Omental fat pad (tissue), 4 donors: ENCODE measurements around the gene KDR. TPM values are rescaled to one million over a fixed set of nuclear protein-coding genes. Genes with fewer than 3 reads are reported as not detected.

ENCODE experiments used
- ATAC-seq: fragments of 150-250 bp; one replicate; pipeline ENCODE4 v1.9.1; 2016; ENCODE audit warnings: mild to moderate bottlenecking, moderate library complexity; ENCODE audit not compliant: low FRiP score
- DNase-seq: peaks from one replicate; pipeline ENCODE4 v3.0.0-alpha.2; 2019; ENCODE audit warnings: low spot score
- total RNA-seq, 4 donors: library from RNA; depleted of rRNA; stranded (reverse); fragments of >200 nt; gene quantifications; one replicate each; pipeline ENCODE4 v1.1.0, GENCODE V29; 2016
- TF ChIP-seq, protein P1 (sequence below), 3 donors: fragments of 450-650 bp; IDR thresholded peaks; one replicate each; pipeline ENCODE4 v1.5.1; 2016 to 2017; ENCODE audit warnings: antibody characterized with exemption in 3 of 3, mild to moderate bottlenecking in 3 of 3, moderate library complexity in 2 of 3

Gene KDR
- total RNA-seq, 4 donors from 2014 or later: 97.4 to 163 (median 152) TPM

DNA sequence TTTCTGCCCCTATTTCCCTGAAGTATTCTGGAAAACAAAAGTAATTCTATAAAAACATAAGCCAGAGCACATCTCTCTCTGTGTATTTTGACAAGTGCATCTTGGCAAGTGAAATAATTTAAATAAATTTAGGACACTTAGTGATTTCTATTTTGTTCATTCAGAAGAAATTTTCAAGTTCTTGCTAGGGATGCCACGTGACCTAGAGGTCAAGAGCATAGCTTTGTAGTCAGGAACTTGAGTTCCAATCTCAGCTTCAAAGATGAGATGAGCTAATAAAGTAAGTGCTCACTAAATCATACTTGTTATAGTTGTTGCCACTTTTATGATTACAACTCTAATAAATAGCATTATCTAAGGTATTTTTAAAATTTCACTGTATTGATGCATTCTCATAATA, 13.8 kb downstream of the KDR start:
- ATAC-seq (no peak), DNase-seq (no peak)
- TF ChIP-seq, protein P1, sequence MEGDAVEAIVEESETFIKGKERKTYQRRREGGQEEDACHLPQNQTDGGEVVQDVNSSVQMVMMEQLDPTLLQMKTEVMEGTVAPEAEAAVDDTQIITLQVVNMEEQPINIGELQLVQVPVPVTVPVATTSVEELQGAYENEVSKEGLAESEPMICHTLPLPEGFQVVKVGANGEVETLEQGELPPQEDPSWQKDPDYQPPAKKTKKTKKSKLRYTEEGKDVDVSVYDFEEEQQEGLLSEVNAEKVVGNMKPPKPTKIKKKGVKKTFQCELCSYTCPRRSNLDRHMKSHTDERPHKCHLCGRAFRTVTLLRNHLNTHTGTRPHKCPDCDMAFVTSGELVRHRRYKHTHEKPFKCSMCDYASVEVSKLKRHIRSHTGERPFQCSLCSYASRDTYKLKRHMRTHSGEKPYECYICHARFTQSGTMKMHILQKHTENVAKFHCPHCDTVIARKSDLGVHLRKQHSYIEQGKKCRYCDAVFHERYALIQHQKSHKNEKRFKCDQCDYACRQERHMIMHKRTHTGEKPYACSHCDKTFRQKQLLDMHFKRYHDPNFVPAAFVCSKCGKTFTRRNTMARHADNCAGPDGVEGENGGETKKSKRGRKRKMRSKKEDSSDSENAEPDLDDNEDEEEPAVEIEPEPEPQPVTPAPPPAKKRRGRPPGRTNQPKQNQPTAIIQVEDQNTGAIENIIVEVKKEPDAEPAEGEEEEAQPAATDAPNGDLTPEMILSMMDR (IDR thresholded peaks at IDR 0.05): no peak

DNA sequence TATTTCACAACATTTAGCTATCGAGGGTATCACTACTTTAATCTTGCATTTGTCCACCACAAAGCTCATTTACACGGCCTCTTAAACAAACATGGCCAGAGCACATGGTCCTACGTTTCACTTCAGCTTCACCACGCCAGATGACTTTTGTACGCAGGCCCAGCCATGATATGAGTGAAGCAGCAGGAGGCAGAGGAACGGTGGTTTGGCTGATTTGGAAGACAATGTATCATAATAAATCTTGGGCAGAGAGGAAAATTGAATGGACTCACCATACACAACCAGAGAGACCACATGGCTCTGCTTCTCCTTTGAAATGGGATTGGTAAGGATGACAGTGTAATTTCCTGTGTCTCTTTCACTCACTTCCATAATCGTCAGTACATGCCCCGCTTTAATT, 15.3 kb downstream of the KDR start:
- TF ChIP-seq, protein P1 (IDR thresholded peaks at IDR 0.05): no peak
- ATAC-seq (no peak), DNase-seq (no peak)

DNA sequence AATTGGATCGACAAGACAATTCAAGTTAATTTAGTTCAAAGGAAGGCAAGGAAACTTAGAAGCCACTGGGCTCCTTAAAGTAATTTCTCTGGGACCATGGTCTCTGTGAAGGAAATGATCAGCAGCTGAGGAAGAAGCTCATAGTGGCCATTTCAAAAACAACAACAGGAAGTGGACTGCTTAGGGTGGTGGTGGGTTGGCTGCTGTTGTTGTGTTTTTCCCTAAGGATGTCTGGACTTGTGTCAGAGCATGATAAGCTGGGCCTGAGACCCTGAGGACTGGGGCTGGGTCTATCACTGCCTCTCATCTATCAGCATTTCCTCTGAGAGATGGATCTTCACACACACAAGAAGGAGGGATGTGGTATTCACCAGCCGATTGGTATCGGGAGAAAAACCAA, 18.3 kb downstream of the KDR start:
- ATAC-seq: no peak
- TF ChIP-seq, protein P1 (IDR thresholded peaks at IDR 0.05): no peak
- DNase-seq: no peak

DNA sequence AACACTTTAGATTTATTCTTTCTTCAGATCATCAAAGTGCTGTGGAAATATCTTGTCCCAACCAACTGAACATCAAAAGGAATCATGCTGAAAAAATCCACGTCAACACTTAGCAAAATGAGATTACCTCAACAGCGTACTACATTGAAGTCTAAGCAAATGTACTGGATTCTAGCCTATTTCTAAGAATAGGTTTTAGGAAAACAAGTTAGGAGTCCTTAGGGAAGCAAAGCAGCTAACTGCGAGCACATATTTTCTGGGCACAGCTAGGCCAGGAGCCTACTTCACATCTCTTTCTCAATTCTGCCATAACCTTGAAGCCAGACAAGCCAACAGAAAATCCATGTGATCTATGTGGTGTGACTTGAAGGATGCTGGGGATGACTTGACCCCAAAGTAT, 22.2 kb downstream of the KDR start:
- TF ChIP-seq, protein P1 (IDR thresholded peaks at IDR 0.05): no peak
- no peak for ATAC-seq
- DNase-seq: no peak

DNA sequence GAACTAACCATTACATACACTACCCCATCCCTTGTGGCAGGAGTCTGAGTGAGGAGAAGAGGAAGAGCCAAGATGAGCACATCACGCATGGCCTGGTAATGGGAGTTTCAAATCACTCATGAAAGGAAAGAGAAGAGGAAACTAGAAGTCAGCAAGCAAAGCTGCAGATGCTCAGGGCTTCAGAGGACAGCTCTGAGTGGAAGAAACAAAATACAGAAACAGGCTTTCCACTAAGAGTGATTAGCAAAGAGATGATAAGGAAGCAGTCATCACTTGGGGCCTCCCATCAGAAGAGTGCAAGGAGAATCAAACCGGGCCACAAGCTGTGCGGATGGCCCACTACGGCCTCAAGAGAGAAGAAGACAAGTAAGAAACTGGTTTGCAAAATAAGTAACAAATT, 25.6 kb downstream of the KDR start:
- TF ChIP-seq, protein P1 (IDR thresholded peaks at IDR 0.05): no peak
- no peak for DNase-seq
- no peak for ATAC-seq

DNA sequence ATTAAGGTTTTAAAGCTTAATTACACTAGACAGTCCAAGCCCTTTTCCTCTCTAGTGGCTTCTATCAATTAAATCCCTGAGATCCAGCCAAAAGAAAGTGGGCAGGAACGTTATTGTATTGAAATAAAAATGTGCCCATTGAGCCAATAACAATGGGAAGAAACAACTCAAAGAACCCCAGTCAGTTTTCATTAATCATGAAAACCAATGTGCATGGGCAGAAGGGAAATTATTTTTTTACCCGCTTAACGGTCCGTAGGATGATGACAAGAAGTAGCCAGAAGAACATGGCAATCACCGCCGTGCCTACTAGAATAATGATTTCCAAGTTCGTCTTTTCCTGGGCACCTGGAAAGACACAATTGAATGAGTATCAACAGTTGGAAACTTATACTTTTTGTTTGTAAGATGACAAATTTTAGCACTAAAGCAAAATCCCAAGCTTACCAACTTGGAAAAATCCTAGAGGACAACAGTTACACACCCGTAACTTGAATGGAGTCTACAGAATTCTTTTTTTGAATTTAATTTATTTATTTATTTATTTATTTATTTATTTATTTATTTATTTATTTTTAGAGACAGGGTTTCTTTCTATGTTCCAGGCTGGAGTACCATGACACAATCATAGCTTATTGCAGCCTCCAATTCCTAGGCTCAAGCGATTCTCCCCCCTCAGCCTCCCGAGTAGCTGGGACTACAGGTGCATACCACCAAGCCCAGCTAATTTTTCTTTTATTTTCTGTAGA, 26.8 kb downstream of the KDR start:
- DNase-seq (no peak), ATAC-seq (no peak)
- TF ChIP-seq, protein P1 (IDR thresholded peaks at IDR 0.05): no peak

DNA sequence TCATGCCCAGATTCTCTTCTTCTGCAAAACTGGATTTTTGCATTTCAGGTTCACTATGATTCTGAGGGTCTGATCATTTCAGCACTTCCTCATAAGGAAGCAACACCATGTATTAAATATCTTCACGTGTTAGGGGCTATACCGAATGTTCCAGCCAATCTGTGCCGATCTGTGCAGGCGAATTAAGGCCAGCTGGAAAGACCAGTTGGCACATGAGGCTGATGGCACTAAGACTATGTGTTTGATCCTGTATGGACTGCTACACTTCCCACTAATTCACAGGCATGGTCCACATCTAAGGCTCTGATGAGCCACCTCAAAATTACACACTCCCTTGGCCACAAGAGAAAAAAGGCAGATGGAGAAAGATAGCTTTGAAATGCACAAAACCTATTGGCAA, 28.8 kb downstream of the KDR start:
- TF ChIP-seq, protein P1 (IDR thresholded peaks at IDR 0.05): no peak
- no peak for ATAC-seq
- no peak for DNase-seq
